ENCODE measurements around the gene IP6K3. TPM values are rescaled to one million over a fixed set of nuclear protein-coding genes. Genes with fewer than 3 reads are reported as not detected.

The IP6K3 gene
- total RNA-seq, 2 experiments from 2014 or later: not detected

DNA sequence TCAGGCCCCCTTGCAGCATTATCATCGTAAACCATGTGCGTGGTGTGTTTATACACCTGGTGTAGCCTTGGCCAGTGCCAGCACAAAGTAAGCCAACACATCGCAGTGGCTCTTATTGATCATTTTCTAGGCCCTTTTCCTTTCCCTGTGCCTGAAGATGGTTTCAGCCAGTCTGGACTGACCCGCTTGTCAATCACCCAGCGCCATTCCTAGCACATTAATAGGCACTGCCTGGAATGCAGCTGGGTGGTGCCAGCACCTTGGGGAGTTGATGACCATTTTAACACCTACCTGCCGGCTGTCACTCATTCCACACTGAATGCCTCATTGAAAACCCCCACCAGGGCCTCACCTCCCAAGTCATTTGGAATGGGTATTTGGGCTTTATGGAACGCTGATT lies 30.3 kb downstream of the IP6K3 start:
- Mint-ChIP-seq H3K27ac (no peak overlapping the region), H3K36me3 (ENCODE audit: low read depth) (peaks cover 2% of the 10 kb centered on the region), H3K27me3 (ENCODE audit: low read depth) (peaks cover 18% of the 10 kb centered on the region), H3K9me3 (ENCODE audit: insufficient read depth) (no peaks in the 10 kb centered on the region), H3K4me1 (ENCODE audit: low read depth) (peaks cover 7% of the 10 kb centered on the region), H3K4me3 (no peak overlapping the region)
- no peak for ATAC-seq
- POLR2A ChIA-PET: no interaction called here
- no peak for DNase-seq
- CTCF ChIA-PET: no interaction called here

DNA sequence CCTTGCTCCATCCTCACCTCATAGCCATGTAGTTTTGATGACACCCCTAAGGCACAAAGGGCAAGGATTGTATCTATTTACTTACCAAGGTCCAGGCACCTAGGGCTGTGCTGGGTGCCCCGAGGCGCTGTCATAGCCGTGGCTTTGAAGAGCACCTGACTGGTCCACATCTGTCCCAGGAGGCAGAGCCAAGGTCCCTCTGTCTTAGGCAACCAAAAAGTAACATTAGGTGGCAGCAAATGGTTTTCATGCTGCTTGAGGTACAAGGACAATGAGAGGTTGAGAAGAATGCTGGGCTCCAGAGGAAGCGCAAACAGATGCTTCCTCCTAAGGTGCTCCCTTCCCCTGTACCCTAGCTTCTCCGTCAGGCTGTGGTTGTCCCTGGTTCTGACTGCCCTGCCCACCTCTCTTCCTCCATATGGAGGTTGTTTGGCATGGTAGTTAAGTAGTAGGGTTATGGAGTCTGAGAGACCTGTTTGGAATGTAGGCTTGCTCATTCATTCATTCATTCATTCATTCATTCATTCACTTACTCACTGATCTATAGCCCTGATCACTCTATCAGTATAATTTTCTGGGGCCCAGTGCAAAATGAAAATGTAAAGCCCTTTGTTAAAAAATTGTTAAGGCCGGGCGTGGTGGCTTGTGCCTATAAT lies 32.2 kb downstream of the IP6K3 start:
- Mint-ChIP-seq H3K27ac (no peak overlapping the region), H3K4me3 (no peak overlapping the region), H3K9me3 (ENCODE audit: insufficient read depth) (no peaks in the 10 kb centered on the region), H3K36me3 (ENCODE audit: low read depth) (peaks cover 14% of the 10 kb centered on the region), H3K27me3 (ENCODE audit: low read depth) (peaks cover 11% of the 10 kb centered on the region), H3K4me1 (ENCODE audit: low read depth) (peaks cover 22% of the 10 kb centered on the region)
- CTCF ChIA-PET: interaction anchor here (1.1 to 1.5 kb wide), 3 partner anchors 14 to 57 kb away, joined by 4 read pairs; no protein-coding TSS in a partner anchor
- no peak for ATAC-seq
- DNase-seq: no peak
- POLR2A ChIA-PET: interaction anchor here (0.6 kb wide), 1 partner anchor 80 kb away, joined by 3 read pairs; no protein-coding TSS in a partner anchor

DNA sequence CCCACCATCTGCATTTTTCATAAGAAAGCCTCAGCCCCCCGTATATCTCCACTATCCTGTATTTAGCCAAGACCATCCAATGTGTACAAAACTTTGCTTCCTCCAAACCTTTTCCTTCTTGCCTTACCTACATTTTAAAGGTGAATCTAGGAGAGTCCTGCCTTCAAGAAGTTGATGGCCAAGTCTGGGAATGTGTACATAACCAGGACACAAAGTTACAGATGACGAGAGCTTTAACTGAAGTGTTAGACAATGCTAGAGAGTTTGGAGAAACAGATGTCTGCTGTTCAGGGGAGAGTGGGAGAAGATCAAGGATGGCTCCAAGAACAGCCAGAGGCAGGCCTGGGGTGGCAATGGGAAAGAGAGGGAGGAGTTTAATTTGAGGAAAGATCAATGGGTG lies 32.9 kb downstream of the IP6K3 start:
- ATAC-seq (no peak), DNase-seq (no peak)
- Mint-ChIP-seq H3K9me3 (ENCODE audit: insufficient read depth) (no peaks in the 10 kb centered on the region), H3K4me3 (no peak overlapping the region), H3K4me1 (ENCODE audit: low read depth) (peaks cover 28% of the 10 kb centered on the region), H3K36me3 (ENCODE audit: low read depth) (peaks cover 18% of the 10 kb centered on the region), H3K27ac (no peak overlapping the region), H3K27me3 (ENCODE audit: low read depth) (peaks cover 7% of the 10 kb centered on the region)
- ChIA-PET CTCF (interaction anchor here (1.7 kb wide), 1 partner anchor 128 kb away, joined by 4 read pairs; no protein-coding TSS in a partner anchor), POLR2A (no interaction called here)

DNA sequence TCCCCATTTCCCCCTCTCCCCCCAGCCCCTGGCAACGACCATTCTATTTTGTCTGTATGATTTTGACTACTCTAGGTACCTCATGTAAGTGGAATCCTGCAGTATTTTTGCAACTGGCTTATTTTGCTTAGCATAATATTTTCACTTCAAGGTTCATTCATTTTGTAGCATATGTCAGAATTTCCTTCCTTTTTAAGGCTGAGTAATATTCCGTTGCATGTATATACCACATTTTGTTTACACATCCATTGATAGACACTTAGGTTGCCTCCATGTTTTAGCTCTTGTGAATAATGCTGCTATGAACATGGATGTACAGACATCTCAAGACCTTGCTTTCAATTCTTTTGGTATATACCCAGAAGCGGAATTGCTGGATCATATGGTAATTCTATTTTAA lies 33.8 kb downstream of the IP6K3 start:
- DNase-seq (no peak), ATAC-seq (no peak)
- Mint-ChIP-seq H3K4me3 (no peak overlapping the region), H3K27ac (no peak overlapping the region), H3K27me3 (ENCODE audit: low read depth) (peaks cover 7% of the 10 kb centered on the region), H3K9me3 (ENCODE audit: insufficient read depth) (no peaks in the 10 kb centered on the region), H3K36me3 (ENCODE audit: low read depth) (peaks cover 26% of the 10 kb centered on the region), H3K4me1 (ENCODE audit: low read depth) (peaks cover 37% of the 10 kb centered on the region)
- CTCF ChIA-PET: interaction anchor here (1.7 to 2.6 kb wide), 2 partner anchors 21 to 128 kb away, joined by 4 to 19 read pairs; no protein-coding TSS in a partner anchor
- POLR2A ChIA-PET: no interaction called here

DNA sequence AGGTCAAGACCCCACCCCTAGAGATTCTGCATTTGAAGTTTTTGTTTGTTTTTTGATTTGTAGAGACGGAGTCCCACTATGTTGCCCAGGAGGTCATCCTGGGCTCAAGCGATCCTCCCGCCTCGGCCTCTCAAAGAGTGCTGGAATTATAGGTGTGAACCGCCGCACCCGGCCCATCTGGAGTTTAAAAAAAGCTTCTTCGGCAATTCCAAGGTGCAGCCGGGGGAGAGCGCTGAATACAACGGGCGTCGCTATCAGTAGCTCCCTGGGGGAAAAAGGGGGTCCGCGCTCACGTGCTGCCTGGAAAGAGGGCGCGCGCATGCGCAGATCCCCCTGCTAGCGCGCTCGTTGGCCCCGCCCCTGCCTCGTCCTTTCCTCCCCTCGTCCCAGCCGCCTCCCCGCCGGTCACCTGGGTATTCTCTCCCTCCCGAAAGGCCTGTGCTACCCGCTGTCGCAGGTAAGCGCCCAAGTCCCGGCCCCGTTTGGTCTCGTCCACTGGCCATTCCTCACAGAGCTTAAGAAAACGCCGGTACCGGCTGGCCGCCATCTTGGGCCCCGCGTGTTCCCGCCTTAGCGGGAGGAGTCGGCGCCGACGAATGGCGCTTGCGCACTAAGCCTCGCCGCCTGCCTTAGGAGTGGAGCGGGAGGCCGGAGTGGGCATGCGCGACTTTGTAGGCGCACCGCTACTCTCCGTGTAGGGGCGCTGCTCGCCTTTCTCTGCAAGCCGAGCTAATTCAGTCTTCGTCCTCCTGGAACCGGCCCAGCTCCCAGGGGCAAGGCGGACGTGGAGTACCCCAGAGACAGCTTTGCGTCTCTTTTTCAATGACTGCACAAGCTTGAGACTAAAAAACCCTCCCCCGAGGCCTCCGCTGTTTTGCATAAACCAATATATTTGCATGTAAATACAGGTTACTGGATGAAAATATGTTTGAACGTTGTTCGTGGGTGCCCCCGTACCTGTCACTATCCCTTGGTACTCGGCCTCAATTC lies 35.3 kb downstream of the IP6K3 start, which contains the start of gene UQCC2:
UQCC2 (minus strand) TSS at position 561 of the 990 bp plus-strand sequence; CDS start at position 547, 14 bp downstream.
- H3K36me3 Mint-ChIP-seq (ENCODE audit: low read depth): peaks cover 33% of the 10 kb centered on the region
- ChIA-PET CTCF (interaction anchor here (0.6 to 4.0 kb wide), 56 partner anchors 9 to 512 kb away, joined by 3 to 51 read pairs (median 4); partner anchors contain the start of gene LEMD2), POLR2A (interaction anchor here (0.7 to 1.8 kb wide), 15 partner anchors 9 to 740 kb away, joined by 3 to 9 read pairs (median 4); partner anchors contain the start of genes BAK1 and LEMD2)
- peaks cover 7% of the 10 kb centered on the region for H3K27me3 Mint-ChIP-seq (ENCODE audit: low read depth)
- peak; percentile 98 for DNase-seq
- ATAC-seq: peak; percentile 99
- peak within 1 kb of the TSS; percentile 96 for H3K4me3 Mint-ChIP-seq
- H3K27ac Mint-ChIP-seq: peak within 1 kb of the TSS; percentile 98
- H3K9me3 Mint-ChIP-seq (ENCODE audit: insufficient read depth): no peaks in the 10 kb centered on the region
- H3K4me1 Mint-ChIP-seq (ENCODE audit: low read depth): peaks cover 43% of the 10 kb centered on the region

DNA sequence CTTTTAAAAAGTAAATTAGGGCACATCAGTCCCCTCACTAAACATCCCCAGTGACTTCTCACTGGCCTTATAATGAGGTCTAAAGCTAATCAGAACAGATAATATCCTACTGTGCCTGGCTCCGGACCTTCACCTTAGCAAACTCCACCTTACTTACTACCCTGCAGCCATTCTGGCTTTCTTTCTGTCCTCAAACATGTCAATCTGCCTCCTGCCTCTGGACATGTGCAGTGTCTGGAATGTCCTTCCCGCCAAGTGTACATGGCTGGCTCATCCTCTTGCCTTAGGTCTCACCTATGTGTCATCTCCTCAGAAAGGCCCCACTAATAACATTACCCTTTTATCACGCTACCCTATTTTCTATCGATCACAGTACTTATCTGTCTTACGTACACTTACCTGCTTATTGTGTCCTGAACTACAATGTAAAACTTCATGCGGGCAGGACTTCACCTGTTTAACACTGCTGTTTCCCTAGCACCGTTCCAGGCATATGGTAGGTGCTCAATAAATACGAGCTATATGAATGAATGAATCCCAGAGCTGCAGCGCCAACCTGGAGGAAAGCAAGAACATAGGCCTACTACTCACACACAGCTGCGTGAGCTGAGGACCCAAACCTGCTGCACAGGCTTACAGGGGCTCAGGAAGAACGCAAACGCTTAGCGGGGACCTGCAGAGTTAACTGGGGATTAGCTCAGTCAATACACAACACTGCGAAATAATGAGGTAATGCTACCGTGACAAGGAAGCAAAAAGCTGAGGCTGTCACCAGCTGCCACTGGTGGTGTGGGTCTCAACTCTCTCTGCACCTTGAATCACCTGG lies 36.2 kb downstream of the IP6K3 start:
- H3K27me3 Mint-ChIP-seq (ENCODE audit: low read depth): peaks cover 7% of the 10 kb centered on the region
- no peaks in the 10 kb centered on the region for H3K9me3 Mint-ChIP-seq (ENCODE audit: insufficient read depth)
- H3K4me3 Mint-ChIP-seq: peak overlapping the region; percentile 96
- peaks cover 47% of the 10 kb centered on the region for H3K4me1 Mint-ChIP-seq (ENCODE audit: low read depth)
- no peak for DNase-seq
- ChIA-PET CTCF (interaction anchor here (0.7 to 4.0 kb wide), 36 partner anchors 8 to 513 kb away, joined by 3 to 51 read pairs (median 6); no protein-coding TSS in a partner anchor), POLR2A (interaction anchor here (0.9 to 1.8 kb wide), 12 partner anchors 8 to 739 kb away, joined by 3 to 9 read pairs (median 5); partner anchors contain the start of genes BAK1 and LEMD2)
- peaks cover 37% of the 10 kb centered on the region for H3K36me3 Mint-ChIP-seq (ENCODE audit: low read depth)
- ATAC-seq: no peak
- peak overlapping the region; percentile 98 for H3K27ac Mint-ChIP-seq

DNA sequence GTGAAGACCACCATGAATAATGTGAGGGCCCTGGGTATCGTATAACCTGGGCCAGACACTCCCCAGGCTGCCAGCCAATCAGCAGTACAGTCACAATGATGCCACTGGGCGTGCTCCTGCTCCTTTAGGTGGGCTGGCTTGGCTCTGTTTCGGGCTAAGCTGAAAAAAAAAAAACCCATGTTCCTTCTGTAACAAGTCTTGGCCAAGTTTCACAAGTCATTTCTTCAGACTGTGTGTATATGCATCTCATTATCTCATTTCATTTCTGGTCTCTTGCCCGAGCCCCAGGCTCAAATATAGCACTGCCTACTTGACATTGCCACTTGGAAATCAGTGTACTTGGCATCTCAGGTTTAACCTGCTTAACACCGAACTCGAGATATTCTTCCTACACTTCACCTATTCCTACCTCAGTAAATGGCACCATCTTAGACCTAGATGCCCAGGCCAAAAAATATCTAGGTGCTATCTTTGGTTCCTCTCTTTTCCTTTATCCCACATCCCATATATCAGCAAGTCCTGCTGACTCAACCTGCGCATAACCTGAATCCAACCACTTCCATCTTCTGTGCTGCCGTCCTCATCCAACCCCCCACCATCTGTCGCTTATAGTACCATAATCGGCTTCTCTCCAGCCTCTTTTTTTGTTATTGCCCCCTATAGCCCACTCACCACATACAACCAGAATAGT lies 37.0 kb downstream of the IP6K3 start:
- DNase-seq (no peak), ATAC-seq (no peak)
- Mint-ChIP-seq H3K27me3 (ENCODE audit: low read depth) (peaks cover 7% of the 10 kb centered on the region), H3K27ac (no peak overlapping the region), H3K9me3 (ENCODE audit: insufficient read depth) (no peaks in the 10 kb centered on the region), H3K4me3 (no peak overlapping the region), H3K4me1 (ENCODE audit: low read depth) (peaks cover 47% of the 10 kb centered on the region), H3K36me3 (ENCODE audit: low read depth) (peaks cover 37% of the 10 kb centered on the region)
- ChIA-PET CTCF (interaction anchor here (1.3 to 4.0 kb wide), 5 partner anchors 9 to 123 kb away, joined by 3 to 51 read pairs (median 4); no protein-coding TSS in a partner anchor), POLR2A (no interaction called here)

DNA sequence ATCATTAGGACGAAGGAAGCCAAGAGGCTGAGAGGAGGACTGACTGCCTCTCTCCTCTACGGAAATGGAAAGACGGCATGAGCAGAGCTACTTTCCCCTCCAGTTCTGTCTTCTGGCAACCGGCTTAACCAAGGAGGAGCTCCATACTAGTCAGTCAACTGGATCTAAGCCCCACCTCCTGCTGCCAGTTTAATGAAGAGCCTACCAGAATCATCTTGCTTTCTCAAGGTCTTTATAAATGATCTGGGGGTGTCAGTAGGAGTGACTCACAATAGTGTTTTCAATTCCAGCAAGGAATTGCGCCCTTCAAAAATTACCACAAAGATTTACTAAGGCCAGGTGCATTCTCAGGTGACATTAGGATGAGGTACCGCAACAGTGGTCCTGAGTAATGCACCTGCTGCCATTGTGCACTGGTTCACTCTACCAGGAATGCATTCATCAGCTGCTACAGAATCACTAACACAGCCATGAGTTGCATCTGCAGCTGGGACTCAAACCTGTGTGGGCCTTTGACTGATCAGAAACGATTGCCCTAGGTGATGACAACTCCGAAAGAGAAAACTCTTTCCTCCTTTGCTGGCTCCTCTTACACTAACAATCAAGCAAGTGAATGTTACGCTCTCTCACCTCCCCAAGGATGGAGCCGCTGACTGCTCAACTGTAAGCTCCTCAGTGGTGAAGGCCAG lies 38.0 kb downstream of the IP6K3 start:
- Mint-ChIP-seq H3K27me3 (ENCODE audit: low read depth) (peaks cover 4% of the 10 kb centered on the region), H3K36me3 (ENCODE audit: low read depth) (peaks cover 40% of the 10 kb centered on the region), H3K9me3 (ENCODE audit: insufficient read depth) (no peaks in the 10 kb centered on the region), H3K4me1 (ENCODE audit: low read depth) (peaks cover 47% of the 10 kb centered on the region), H3K4me3 (no peak overlapping the region), H3K27ac (no peak overlapping the region)
- no peak for ATAC-seq
- ChIA-PET CTCF (interaction anchor here (0.9 to 4.0 kb wide), 5 partner anchors 8 to 124 kb away, joined by 3 to 51 read pairs (median 4); no protein-coding TSS in a partner anchor), POLR2A (interaction anchor here (0.6 kb wide), 1 partner anchor 130 kb away, joined by 3 read pairs; no protein-coding TSS in a partner anchor)
- no peak for DNase-seq

DNA sequence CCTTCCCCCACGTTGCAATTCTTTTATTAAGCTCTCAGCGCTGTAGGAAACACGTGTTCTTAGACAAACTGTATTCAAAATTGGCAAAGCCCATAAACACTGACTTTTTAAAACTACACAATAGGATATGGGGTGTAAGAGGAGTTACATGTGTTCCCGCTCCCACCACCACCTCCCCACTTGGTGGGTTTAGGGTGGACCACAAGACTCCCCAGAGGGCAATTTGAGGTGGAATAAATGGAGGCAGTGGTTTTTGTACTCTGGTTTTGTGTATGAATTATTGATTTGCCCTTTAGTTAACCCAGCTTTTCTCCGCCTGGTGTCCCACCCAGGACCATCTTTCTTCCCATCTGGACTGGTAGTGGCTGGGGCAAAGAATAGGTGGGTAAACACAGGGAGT lies 38.9 kb downstream of the IP6K3 start:
- Mint-ChIP-seq H3K9me3 (ENCODE audit: insufficient read depth) (no peaks in the 10 kb centered on the region), H3K27me3 (ENCODE audit: low read depth) (no peaks in the 10 kb centered on the region), H3K4me3 (no peak overlapping the region), H3K4me1 (ENCODE audit: low read depth) (peaks cover 49% of the 10 kb centered on the region), H3K27ac (no peak overlapping the region), H3K36me3 (ENCODE audit: low read depth) (peaks cover 43% of the 10 kb centered on the region)
- DNase-seq: no peak
- no peak for ATAC-seq
- ChIA-PET POLR2A (no interaction called here), CTCF (interaction anchor here (1.8 kb wide), 1 partner anchor 14 kb away, joined by 4 read pairs; no protein-coding TSS in a partner anchor)
